ENCODE results near the gene WASF2.
A peak's percentile ranks its signal among the peaks of the same experiment; 100 is the strongest.

The WASF2 gene

GRCh38 chr1:27530192-27530591, 40.2 kb upstream of the WASF2 start:
- no peak for TF ChIP-seq ZFX (IDR thresholded peaks at IDR 0.05; ENCODE audit: borderline replicate concordance)
- TF ChIP-seq CTCF (IDR thresholded peaks at IDR 0.05) = no peak
- H3K27ac ChIP-seq = no peak overlapping the region

DNA sequence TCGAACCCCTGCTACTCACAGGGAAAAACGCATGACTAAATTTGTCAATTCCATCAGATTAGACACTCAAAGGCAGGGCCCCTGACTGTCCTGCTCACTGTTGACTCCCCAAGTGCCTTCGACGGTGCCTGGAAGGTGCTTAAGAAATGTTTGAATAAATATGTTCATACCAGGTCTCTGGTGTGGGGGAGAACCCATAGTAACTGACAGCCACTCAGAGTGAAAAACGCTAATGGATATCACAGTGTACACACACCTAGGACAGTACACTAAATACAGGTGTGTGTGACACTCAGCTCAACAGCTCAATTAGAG, 39.7 kb upstream of the WASF2 start:
- TF ChIP-seq ZFX (IDR thresholded peaks at IDR 0.05; ENCODE audit: borderline replicate concordance) = no peak
- no peak for TF ChIP-seq CTCF (IDR thresholded peaks at IDR 0.05)
- H3K27ac ChIP-seq = no peak overlapping the region; the same call in 1 of the 2 replicates

- peak overlapping the region; percentile 46 for H3K27ac ChIP-seq
- no peak for TF ChIP-seq CTCF (IDR thresholded peaks at IDR 0.05)
- no peak for TF ChIP-seq ZFX (IDR thresholded peaks at IDR 0.05; ENCODE audit: borderline replicate concordance)
Measured at GRCh38 chr1:27528818-27529703, 39.1 kb upstream of the WASF2 start.

GRCh38 chr1:27527890-27528817, 38.2 kb upstream of the WASF2 start:
- peak overlapping the region; percentile 46 for H3K27ac ChIP-seq
- peak; percentile 8; the same call in 1 of the 2 replicates for TF ChIP-seq CTCF (IDR thresholded peaks at IDR 0.05)
- no peak for TF ChIP-seq ZFX (IDR thresholded peaks at IDR 0.05; ENCODE audit: borderline replicate concordance)

GRCh38 chr1:27527223-27527889, 37.4 kb upstream of the WASF2 start:
- H3K27ac ChIP-seq = peak overlapping the region; percentile 46
- TF ChIP-seq ZFX (IDR thresholded peaks at IDR 0.05; ENCODE audit: borderline replicate concordance) (no peak), CTCF (IDR thresholded peaks at IDR 0.05) (no peak)

DNA sequence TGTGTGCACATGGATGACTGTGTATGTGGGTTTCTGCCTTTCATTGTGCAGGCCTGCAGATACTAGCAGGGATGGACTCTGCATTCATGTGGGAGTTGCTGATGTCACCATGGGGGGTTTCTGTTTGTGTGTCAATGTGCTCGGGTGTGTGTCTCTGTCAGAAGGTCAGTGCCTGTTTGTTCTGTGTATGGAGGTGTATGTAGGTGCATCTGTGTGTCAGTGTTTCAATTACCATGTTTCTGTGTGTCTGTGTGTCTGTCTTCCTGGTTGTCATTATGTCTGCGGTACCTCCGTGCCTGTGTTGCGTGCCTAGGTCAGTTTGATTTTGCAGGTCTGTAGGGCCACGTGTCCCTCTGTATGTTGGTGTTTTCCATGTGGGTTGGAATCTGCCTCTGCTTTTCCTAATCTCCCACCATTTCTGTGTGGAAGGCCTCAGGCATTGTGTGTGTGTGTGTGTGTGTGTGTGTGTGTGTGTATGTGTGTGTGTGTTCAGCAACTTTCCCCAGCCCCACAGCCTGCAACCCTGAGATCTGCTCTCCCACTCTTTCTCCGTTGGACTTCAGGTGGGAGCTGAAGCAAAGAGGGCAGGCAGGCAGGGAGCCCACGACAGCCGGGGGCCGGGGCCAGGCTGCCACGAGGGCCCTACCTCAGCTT, 36.7 kb upstream of the WASF2 start:
- TF ChIP-seq CTCF (IDR thresholded peaks at IDR 0.05) = no peak
- TF ChIP-seq ZFX (IDR thresholded peaks at IDR 0.05; ENCODE audit: borderline replicate concordance) = no peak
- no peak overlapping the region for H3K27ac ChIP-seq
